PFSK-1 (cell line): ENCODE measurements around the gene COX6B2.

Source experiments
- POLR2AphosphoS5 ChIP-seq: IDR thresholded peaks from 2 replicates; pipeline ENCODE4 v1.6.1; 2012; ENCODE audit warnings: low read depth, mild to moderate bottlenecking, control low read depth, low read length, moderate library complexity
- REST ChIP-seq, 2 experiments: IDR thresholded peaks; 2 replicates each; pipeline versions ENCODE4 v1.6.1 to v1.8.0; 2011 to 2012; ENCODE audit warnings: low read depth in 2 of 2, low read length in 2 of 2, control low read depth in 1 of 2, inconsistent platforms in 1 of 2, mild to moderate bottlenecking in 1 of 2, moderate library complexity in 1 of 2; ENCODE audit not compliant: insufficient read depth in 1 of 2

- TF ChIP-seq REST (IDR thresholded peaks at IDR 0.05; ENCODE audit: insufficient read depth in 1 of 2, low read depth in 2 of 2, low read length in 2 of 2) (no peak), POLR2AphosphoS5 (no peak; the same call in 1 of the 2 replicates)
Measured at GRCh38 chr19:55391702-55392615, 37.4 kb upstream of the COX6B2 start.
